GM08714 (cell line): ENCODE results near the gene FBXO39.

Experiments used
- H3K4me3 ChIP-seq: fragments of 200-500 bp; sonication (Bioruptor generic); 2 replicates; pipeline ENCODE4 v1.5.1; 2014; ENCODE audit warnings: mild to moderate bottlenecking, low read length, inconsistent platforms
- ZNF274 ChIP-seq: IDR thresholded peaks from 2 replicates; pipeline ENCODE4 v1.6.1; 2012; ENCODE audit warnings: mild to moderate bottlenecking, low read depth, low read length

FBXO39 gene

DNA sequence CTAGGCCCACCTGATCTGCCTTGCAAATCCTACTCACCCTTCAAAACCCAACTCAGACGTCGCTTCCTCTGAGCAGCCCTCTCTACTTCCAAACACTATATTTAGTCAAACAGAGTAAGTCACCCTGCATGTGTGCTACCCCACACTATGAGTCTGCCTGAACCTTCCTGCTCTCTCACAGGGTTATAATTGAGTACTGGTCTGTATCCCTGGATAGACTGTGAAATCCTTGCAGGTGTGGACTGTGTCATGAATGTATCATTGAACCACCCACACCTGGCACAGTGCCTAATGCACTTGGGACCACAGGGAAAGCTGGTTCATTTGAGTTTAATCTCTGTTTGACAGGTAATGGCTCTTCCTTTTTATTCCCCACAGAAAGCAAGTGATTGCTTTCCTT, 3.4 kb downstream of the FBXO39 start:
- H3K4me3 ChIP-seq, result no peak overlapping the region
- TF ChIP-seq ZNF274, result no peak

DNA sequence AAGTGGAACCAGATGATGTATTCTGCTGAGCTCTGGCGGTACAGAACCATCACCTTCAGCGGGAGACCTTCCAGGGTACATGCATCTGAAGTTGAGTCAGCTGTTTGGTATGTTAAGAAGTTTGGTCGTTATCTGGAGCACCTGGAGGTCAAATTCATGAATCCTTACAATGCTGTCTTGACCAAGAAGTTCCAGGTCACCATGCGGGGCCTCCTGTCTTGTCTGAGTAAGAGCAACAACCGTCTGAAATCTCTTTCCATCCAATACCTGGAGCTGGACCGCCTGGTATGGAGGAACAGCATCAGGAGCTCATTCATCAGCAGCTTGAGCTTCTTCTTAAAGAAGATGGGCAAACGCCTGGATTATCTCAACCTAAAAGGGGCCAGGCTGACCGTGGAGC, 4.0 kb downstream of the FBXO39 start:
- no peak for TF ChIP-seq ZNF274
- no peak overlapping the region for H3K4me3 ChIP-seq

- TF ChIP-seq ZNF274, result no peak
Observed at GRCh38 chr17:6780886-6781285, 4.9 kb downstream of the FBXO39 start.

DNA sequence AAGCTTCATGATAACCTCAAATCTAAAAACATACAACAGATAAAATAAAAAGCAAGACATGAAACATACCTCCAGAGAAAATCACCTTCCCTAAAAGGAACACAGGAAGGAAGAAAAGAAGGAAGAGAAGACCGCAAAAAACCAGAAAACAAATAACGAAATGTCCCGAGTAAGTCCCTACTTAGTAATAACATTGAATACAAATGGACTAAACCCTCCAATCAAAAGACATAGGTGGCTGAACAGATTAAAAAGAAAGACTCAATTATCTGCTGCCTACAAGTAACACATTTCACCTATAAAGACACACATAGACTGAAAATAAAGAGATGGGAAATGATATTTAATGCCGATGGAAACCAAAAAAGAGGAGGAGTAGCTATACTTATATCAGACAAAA, 6.2 kb downstream of the FBXO39 start:
- H3K4me3 ChIP-seq, result no peak overlapping the region
- no peak for TF ChIP-seq ZNF274

More at GRCh38 chr17:6780886-6781285, 4.9 kb downstream of the FBXO39 start:
- H3K4me3 ChIP-seq, result no peak overlapping the region

- TF ChIP-seq ZNF274, result no peak
- no peak overlapping the region for H3K4me3 ChIP-seq
Observed at GRCh38 chr17:6786618-6787017, 10.6 kb downstream of the FBXO39 start.

GRCh38 chr17:6787081-6787693, 11.2 kb downstream of the FBXO39 start:
- no peak overlapping the region for H3K4me3 ChIP-seq
- TF ChIP-seq ZNF274, result no peak

- no peak overlapping the region for H3K4me3 ChIP-seq
- TF ChIP-seq ZNF274, result no peak
Observed at GRCh38 chr17:6789146-6789545, 13.1 kb downstream of the FBXO39 start.

- TF ChIP-seq ZNF274, result no peak
- H3K4me3 ChIP-seq, result no peak overlapping the region
Observed at GRCh38 chr17:6793748-6794493, 17.9 kb downstream of the FBXO39 start.

DNA sequence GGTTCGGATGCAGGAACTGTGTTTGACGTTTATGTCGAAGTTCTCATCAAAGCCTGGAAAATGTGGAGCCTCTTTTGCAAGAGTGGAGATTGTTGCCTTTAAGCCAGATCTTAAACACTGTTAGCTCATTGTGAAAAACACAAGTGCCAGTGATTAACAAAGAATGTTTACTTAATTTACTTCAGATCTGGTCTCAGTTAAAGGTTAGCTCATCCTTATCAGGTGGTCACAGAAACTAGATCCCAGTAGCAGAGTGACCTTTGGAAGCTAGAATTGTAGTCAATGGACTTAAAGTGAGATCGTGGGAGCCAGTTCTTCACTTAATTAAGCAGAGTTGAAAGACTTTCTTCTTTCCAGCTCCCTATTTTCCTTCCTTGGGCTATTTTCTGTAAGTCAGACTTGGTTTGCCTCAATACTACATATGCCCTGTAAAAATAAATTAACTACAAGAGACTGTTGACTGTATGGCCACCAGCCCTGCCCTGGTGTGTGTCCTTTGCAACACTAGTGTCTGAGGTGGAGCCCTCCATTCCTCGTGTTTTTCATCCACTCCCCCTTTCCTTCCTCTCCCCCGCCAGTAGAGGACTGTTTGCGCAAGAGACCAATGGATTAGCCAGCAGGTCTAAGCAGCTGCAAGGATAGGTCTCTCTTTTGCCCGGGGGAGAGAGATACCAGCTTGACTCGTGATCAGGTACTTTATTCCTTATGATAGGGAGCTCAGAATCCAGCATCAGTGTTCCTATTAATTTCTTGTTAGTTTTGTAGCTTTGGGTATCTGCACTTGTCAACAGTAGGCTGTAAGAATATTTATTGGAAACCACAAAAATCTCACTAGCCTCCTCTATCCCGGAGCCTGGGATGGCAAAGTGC, 20.2 kb downstream of the FBXO39 start:
- TF ChIP-seq ZNF274, result no peak
- no peak overlapping the region for H3K4me3 ChIP-seq

DNA sequence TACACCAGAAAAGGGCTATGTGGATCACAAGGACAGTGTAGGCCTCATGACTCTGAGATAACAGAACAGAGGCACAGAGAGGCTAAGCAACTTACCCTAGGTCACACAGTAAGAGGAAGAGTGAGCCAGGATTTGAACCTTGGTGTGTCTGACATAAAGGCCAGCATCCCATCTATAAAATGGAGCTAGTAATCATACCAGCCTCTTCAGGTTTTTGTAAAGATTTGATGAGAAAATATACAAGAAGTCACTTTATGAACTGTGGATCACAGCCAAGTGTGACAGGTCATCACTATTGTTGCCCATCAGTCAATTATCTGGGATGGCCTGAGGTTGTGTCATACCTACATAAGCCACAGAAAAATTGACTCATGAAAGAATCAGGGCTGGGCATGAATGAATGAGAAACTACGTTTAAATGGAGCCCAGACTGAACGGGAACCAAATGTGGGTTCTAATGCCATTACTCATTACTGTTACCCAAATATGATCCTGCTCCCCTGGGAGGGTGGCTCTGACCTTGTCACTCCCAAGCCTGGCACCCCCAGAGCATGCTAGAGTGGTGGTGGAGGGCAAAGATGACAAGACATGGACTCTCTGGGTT, 21.0 kb downstream of the FBXO39 start:
- no peak for TF ChIP-seq ZNF274
- H3K4me3 ChIP-seq, result no peak overlapping the region

GRCh38 chr17:6797718-6798351, 21.8 kb downstream of the FBXO39 start:
- no peak for TF ChIP-seq ZNF274
- no peak overlapping the region for H3K4me3 ChIP-seq

- TF ChIP-seq ZNF274, result no peak
- no peak overlapping the region for H3K4me3 ChIP-seq
Observed at GRCh38 chr17:6799738-6800137, 23.7 kb downstream of the FBXO39 start.

DNA sequence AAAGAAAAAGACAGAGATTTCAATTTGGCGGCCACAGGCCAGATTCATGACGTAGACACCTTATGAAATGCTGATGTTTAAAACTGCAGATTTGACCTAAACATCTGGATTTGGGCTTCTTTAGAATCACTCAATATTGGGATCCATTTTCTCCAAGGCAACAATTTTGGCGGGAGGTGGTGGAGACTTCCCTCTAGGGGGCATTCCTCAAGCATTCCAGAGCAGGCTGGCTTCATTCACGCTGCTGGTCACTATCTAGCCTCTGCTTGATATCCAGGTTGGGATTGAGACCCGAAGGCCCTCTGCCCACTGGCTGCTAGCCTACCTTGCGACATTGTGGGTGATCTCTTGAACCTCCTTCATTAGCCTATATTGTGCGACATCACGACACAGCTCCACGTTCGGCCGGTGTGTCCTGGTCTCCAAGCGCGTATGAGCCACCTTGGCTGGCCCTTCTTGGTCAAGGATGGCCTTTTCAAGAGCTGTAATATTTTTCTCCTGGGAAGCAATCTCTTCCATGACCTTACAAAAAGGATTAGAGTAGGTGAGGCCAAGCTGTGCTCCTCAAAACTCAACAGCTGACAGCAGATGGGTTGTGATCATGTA, 24.5 kb downstream of the FBXO39 start:
- H3K4me3 ChIP-seq, result no peak overlapping the region
- TF ChIP-seq ZNF274, result no peak

DNA sequence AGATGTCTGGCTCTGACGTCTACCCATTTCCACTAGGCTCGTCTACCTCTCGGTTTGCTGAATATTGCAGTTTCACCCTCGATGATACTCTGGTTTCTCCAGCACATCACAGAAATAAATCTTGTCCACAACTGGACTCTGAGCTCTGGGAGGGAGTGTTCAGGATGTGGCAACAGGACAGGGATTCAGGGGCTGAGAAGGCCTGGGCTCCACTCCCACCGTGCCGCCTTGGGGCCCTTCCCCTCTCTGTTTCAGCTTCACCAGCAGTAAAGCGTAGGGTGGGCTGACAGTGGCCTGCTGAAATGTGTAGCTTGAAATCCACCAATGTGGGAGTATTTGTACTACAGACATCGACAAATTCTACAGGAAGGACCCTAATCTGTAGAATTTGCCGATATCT, 35.5 kb downstream of the FBXO39 start:
- TF ChIP-seq ZNF274, result no peak

DNA sequence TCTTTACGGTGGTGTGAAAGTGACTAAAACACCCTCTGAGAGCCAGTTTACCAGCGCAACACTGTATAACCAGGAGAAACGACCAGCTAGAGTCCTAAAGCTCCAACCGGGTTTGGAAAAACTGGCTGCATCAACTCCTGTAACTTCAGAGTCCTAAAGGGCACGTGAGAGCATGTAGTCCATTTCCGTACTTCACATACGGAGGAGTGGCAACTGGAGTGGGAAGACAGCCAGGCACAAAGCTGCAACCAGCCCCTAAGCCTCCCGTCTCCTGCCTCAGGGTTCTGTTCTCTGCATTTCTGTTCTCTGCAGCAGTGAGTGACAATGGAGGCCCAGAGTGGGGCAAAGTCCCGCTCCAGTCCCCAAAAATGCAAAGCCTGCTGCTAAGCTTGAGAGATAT, 36.3 kb downstream of the FBXO39 start:
- TF ChIP-seq ZNF274, result no peak
- no peak overlapping the region for H3K4me3 ChIP-seq

More for the DNA sequence above, 35.5 kb downstream of the FBXO39 start:
- H3K4me3 ChIP-seq, result no peak overlapping the region
